ENCODE measurements around the gene THUMPD2. TPM values are rescaled to one million over a fixed set of nuclear protein-coding genes. Genes with fewer than 3 reads are reported as not detected.

THUMPD2 gene
- total RNA-seq, 1 experiment from 2014 or later = 19.5 TPM

DNA sequence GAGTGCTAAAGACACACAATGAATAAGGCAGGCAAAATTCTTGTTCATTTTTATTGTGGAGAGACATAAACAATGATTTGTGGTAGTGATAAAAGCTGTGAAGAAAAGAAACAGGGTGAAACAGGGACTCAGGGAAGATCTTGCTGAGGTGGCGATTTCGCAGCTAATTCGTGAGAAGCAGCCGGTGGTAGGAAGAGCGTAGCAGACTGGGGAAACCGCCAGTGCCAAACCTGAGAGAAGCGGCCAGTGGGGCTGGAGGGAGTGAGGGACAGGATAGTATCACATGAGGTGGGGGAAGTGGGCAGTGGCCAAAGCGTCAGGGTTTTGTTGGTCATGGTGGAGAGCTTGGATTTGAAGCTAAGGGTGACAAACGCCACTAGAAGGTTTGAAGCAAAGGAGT is 71.1 kb downstream of the THUMPD2 start:
- H3K4me2 ChIP-seq (ENCODE audit: insufficient read depth, insufficient read length, low read length) = no peak overlapping the region
- no peak overlapping the region for H3K14ac ChIP-seq (ENCODE audit: insufficient read depth, low read length)
- H3K4ac ChIP-seq (ENCODE audit: low read depth, low read length) = no peak overlapping the region
- TF ChIP-seq, protein P1, sequence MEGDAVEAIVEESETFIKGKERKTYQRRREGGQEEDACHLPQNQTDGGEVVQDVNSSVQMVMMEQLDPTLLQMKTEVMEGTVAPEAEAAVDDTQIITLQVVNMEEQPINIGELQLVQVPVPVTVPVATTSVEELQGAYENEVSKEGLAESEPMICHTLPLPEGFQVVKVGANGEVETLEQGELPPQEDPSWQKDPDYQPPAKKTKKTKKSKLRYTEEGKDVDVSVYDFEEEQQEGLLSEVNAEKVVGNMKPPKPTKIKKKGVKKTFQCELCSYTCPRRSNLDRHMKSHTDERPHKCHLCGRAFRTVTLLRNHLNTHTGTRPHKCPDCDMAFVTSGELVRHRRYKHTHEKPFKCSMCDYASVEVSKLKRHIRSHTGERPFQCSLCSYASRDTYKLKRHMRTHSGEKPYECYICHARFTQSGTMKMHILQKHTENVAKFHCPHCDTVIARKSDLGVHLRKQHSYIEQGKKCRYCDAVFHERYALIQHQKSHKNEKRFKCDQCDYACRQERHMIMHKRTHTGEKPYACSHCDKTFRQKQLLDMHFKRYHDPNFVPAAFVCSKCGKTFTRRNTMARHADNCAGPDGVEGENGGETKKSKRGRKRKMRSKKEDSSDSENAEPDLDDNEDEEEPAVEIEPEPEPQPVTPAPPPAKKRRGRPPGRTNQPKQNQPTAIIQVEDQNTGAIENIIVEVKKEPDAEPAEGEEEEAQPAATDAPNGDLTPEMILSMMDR (conservative IDR thresholded peaks at IDR 0.05) = no peak
- H3K18ac ChIP-seq (ENCODE audit: insufficient read length, low read depth, low read length) = no peak overlapping the region
- no peak overlapping the region for H2BK15ac ChIP-seq (ENCODE audit: low read depth, low read length)
- H2BK20ac ChIP-seq (ENCODE audit: low read depth, low read length, poor library complexity, severe bottlenecking) = no peak overlapping the region
- no peaks in the 10 kb centered on the region for H3K79me1 ChIP-seq (ENCODE audit: insufficient read depth, low read depth, low read length, poor library complexity, severe bottlenecking)
- H3K79me2 ChIP-seq (ENCODE audit: insufficient read depth, low read length) = no peaks in the 10 kb centered on the region
- H3K36me3 Mint-ChIP-seq (ENCODE audit: insufficient read depth in 1 of 3, low read depth in 3 of 3) = peaks cover 2 to 6% (median 6%) of the 10 kb centered on the region in 3 experiments; a peak in 6 of 7 replicates
- H3K4me1 ChIP-seq (ENCODE audit: insufficient read depth, low read length) = no peaks in the 10 kb centered on the region
- no peak overlapping the region for H3K27ac ChIP-seq (ENCODE audit: insufficient read length, low read depth, low read length)
- H3K27ac Mint-ChIP-seq = peak overlapping the region in 1 of 3 experiments; percentile 72; a peak in 1 of 7 replicates
- no peak overlapping the region for H2BK12ac ChIP-seq (ENCODE audit: insufficient read length, low read depth, low read length)
- no peak overlapping the region for H2BK5ac ChIP-seq (ENCODE audit: insufficient read length, low read length)
- H3K23ac ChIP-seq (ENCODE audit: insufficient read length, low read depth, low read length) = no peak overlapping the region
- no peak overlapping the region for H4K5ac ChIP-seq (ENCODE audit: insufficient read length, low read depth, low read length)
- no peak overlapping the region for H4K91ac ChIP-seq (ENCODE audit: insufficient read length, low read depth, low read length)
- no peaks in the 10 kb centered on the region for H3K23me2 ChIP-seq (ENCODE audit: insufficient read length, low read depth, low read length, poor library complexity, severe bottlenecking)
- no peak overlapping the region for H3K4me3 Mint-ChIP-seq
- no peak overlapping the region for H2AK5ac ChIP-seq (ENCODE audit: insufficient read length, low read length)
- H3K27me3 Mint-ChIP-seq (ENCODE audit: low read depth) = no peaks in the 10 kb centered on the region
- no peak overlapping the region for H3K9ac ChIP-seq (ENCODE audit: extremely low read depth, insufficient read length, low read length)
- 0 out of 5 replicates have a peak, but pooled peaks cover 0 to 3% of the 10 kb centered on the region in 2 experiments for H3K9me3 Mint-ChIP-seq
- H2BK120ac ChIP-seq (ENCODE audit: low read depth, low read length, poor library complexity, severe bottlenecking) = no peak overlapping the region
- no peak overlapping the region for H2AFZ ChIP-seq (ENCODE audit: low read length)
- no peaks in the 10 kb centered on the region for H4K20me1 ChIP-seq (ENCODE audit: control insufficient read depth, insufficient read depth, insufficient read length)
- no peaks in the 10 kb centered on the region for H3K9me3 ChIP-seq (ENCODE audit: control insufficient read depth, low read depth, low read length)
- no peak for DNase-seq
- no peak overlapping the region for H3T11ph ChIP-seq (ENCODE audit: low read length)
- H3K27me3 ChIP-seq (ENCODE audit: insufficient read depth, low read length) = no peaks in the 10 kb centered on the region
- WGBS (ENCODE audit: extremely low coverage, insufficient read length, low lambda C conversion rate) = no CpG with 5 or more reads among the region's 9 CpGs
- no peak overlapping the region for H4K8ac ChIP-seq (replicated peaks; ENCODE audit: insufficient read length, low read depth, low read length)
- no peak overlapping the region for H3K56ac ChIP-seq (ENCODE audit: insufficient read length, low read depth, low read length)
- H3K4me1 Mint-ChIP-seq = no peaks in the 10 kb centered on the region

All from H9 (cell line).